T-helper 17 cell (primary cell): ENCODE data around the gene PADI1. TPM values are rescaled to one million over a fixed set of nuclear protein-coding genes. Genes with fewer than 3 reads are reported as not detected.

Experiments
- ATAC-seq: fragments of 150-1000 bp; cut with Tn5 transposase; 2 replicates; pipeline ENCODE4 v1.10.0; 2021; ENCODE audit warnings: mild to moderate bottlenecking, moderate library complexity
- DNase-seq, 3 donors: peaks; one replicate each; pipeline versions ENCODE4 v3.0.0 to v3.0.0-alpha.2; 2020 to 2021
- H3K9me3 ChIP-seq: one replicate; pipeline ENCODE4 v1.7.0; 2013; ENCODE audit warnings: low read length, mild to moderate bottlenecking; ENCODE audit not compliant: control insufficient read depth, poor library complexity, severe bottlenecking
- H3K27ac Mint-ChIP-seq: one replicate; pipeline ENCODE4 v1.8.0; 2022; ENCODE audit warnings: mild to moderate bottlenecking, moderate library complexity, mixed read lengths
- H3K27me3 Mint-ChIP-seq: one replicate; pipeline ENCODE4 v1.8.0; 2022; ENCODE audit warnings: mixed read lengths
- H3K36me3 Mint-ChIP-seq: one replicate; pipeline ENCODE4 v1.8.0; 2022; ENCODE audit warnings: low read depth, mixed read lengths
- H3K4me1 Mint-ChIP-seq: one replicate; pipeline ENCODE4 v1.8.0; 2022; ENCODE audit warnings: mild to moderate bottlenecking, mixed read lengths
- H3K4me3 Mint-ChIP-seq: one replicate; pipeline ENCODE4 v1.8.0; 2022; ENCODE audit warnings: mild to moderate bottlenecking, moderate library complexity, mixed read lengths
- total RNA-seq, 4 donors: library from RNA in 2 of 4; stranded (reverse) in 2 of 4; gene quantifications; one replicate each; pipeline ENCODE4 v1.2.3 and lab custom pipeline; 2022 to 2026

The PADI1 gene
- total RNA-seq, 2 donors from 2014 or later, result not detected

DNA sequence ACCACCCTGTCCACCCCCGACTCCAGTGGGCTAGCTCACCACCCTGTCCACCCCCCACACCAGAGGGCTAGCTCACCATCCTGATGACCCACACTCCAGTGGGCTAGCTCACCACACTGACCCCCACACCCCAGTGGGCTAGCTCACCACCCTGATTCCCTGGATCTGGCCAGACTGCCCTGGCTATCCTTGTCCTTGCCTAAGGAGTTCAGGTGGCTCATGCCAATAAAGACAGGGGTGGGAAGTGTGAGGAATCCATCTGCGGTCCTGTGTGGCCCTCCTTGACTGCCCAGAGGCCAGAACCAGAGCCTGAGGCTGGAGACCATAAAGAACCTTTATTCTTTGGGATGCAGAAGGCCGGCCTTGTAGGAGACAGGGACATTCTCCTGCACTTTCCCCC lies 3.6 kb downstream of the PADI1 start:
- H3K9me3 ChIP-seq, result no peaks in the 10 kb centered on the region
- DNase-seq (no peak), ATAC-seq (no peak)
- Mint-ChIP-seq H3K36me3 (peaks cover 4% of the 10 kb centered on the region), H3K27me3 (peaks cover 68% of the 10 kb centered on the region), H3K4me3 (no peak overlapping the region), H3K27ac (no peak overlapping the region), H3K4me1 (peaks cover 44% of the 10 kb centered on the region)

DNA sequence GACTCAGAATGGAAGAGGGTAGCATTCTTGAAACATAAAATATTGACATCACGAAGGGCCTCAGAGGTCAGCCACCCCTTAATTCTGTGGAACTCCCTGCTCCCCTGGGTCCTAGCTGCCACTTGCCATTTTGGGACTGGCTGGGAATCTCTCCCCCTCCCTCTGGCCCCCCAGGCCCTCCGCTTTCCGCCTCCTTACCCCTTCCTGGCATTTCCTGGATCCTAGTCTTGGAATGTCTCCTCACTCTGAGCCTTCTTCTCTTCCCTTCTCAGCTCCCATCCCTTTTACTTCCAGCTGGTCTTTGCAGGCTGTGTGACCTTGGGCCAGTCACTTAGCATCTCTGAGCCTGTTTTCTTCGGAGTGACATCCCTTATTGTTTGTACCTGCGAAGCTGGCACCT lies 4.5 kb downstream of the PADI1 start:
- ATAC-seq (no peak), DNase-seq (no peak)
- Mint-ChIP-seq H3K27me3 (peaks cover 68% of the 10 kb centered on the region), H3K27ac (no peak overlapping the region), H3K4me3 (no peak overlapping the region), H3K4me1 (peaks cover 40% of the 10 kb centered on the region), H3K36me3 (peaks cover 4% of the 10 kb centered on the region)
- H3K9me3 ChIP-seq, result no peaks in the 10 kb centered on the region

DNA sequence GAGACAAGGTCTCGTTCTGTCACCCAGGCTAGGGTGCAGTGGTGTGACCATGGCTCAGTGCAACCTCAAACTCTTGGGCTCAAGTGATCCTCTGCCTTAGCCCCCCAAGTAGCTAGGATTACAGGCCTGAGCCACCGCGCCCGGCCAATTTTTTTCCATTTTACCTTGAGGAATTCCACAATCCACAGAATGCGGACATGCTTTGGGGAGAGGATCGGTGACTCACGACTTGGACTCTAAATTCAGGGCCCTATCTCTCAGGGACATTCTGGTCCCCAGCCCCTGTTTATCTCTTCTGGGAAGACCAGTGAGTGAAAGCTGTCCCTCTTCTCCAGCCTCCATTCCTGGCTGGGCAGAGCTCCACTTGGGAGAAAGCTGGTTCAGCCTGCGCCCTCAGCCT lies 5.2 kb downstream of the PADI1 start:
- H3K27me3 Mint-ChIP-seq, result peaks cover 68% of the 10 kb centered on the region
- H3K9me3 ChIP-seq, result no peaks in the 10 kb centered on the region
- DNase-seq (no peak), ATAC-seq (no peak)
- peaks cover 2% of the 10 kb centered on the region for H3K36me3 Mint-ChIP-seq
- H3K27ac Mint-ChIP-seq, result no peak overlapping the region
- H3K4me3 Mint-ChIP-seq, result no peak overlapping the region
- H3K4me1 Mint-ChIP-seq, result peaks cover 36% of the 10 kb centered on the region

DNA sequence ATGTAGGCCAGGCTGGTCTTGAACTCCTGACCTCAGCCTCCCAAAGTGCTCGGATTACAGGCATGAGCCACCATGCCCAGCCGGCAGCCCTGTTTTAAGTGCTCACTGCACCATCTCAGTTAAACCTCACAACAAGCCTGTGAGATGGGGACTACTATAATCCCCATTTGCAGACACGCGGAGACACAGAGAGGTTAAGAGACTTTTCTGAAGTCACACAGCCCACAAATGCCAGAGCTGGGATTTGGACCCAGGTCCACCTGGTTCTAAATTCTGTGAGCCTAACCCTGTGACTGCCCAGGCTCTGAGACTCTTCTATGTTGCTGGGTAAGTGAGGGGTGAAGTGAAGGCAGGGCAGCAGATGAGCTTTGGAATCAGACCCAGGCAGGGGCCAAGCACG lies 6.4 kb downstream of the PADI1 start:
- no peaks in the 10 kb centered on the region for H3K9me3 ChIP-seq
- H3K4me1 Mint-ChIP-seq, result peaks cover 38% of the 10 kb centered on the region
- no peak overlapping the region for H3K27ac Mint-ChIP-seq
- ATAC-seq (no peak), DNase-seq (no peak)
- peaks cover 68% of the 10 kb centered on the region for H3K27me3 Mint-ChIP-seq
- H3K36me3 Mint-ChIP-seq, result peaks cover 9% of the 10 kb centered on the region
- H3K4me3 Mint-ChIP-seq, result peak overlapping the region; percentile 28

DNA sequence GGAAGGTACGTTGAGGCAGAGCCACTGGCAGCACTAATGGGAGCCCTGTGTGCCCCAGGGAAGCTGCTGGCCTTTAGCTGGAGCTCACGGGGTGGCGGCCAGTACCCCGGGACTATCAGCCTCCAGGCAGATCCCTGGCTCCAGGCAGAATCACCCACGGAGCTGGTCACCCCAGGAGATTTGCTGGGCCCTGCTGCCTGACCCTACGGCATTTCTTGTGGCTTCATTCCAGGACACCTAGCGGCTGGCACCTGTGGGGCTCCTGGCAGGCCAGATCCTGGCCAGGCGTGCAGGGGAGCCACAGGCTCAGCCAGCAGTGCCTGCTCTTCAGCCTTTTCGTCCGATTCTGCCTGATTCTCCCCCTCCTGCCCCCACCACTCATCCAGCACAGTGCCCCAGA lies 7.1 kb downstream of the PADI1 start:
- Mint-ChIP-seq H3K36me3 (peaks cover 9% of the 10 kb centered on the region), H3K27me3 (peaks cover 69% of the 10 kb centered on the region), H3K4me1 (peaks cover 38% of the 10 kb centered on the region), H3K4me3 (peak overlapping the region; percentile 89), H3K27ac (no peak overlapping the region)
- ATAC-seq (no peak), DNase-seq (no peak)
- no peaks in the 10 kb centered on the region for H3K9me3 ChIP-seq

DNA sequence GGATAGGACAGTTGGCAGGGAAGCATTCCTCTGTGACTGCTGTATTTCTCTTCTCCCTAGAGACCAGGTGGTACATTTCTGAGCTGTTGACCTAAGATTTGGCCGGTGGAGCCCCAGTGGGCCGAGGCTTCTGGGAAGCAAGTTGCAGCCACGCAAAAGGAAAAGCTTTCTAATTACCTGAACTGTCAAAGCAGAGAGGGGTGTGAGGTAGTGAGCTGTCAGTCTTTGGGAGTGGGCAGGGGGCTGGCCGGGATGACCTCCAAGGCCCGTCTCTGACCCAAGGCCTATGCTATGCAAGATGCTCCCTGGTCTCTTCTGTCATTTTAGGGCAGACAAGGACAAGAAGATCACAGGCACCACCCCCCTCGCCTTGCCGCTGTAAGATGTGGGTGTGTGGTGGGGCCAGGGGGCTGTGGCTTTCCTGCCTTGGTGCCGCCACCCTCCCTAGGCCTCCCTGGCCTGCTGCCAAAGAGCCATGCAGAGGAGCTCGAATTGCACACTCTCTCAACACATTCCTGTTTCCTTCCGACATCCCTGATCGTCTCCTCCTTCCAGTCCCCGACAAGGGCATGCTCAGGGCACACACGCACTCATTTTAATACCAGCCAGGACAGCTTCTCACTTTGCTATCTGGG lies 7.7 kb downstream of the PADI1 start:
- peak overlapping the region; percentile 89 for H3K4me3 Mint-ChIP-seq
- peaks cover 34% of the 10 kb centered on the region for H3K4me1 Mint-ChIP-seq
- H3K27me3 Mint-ChIP-seq, result peaks cover 64% of the 10 kb centered on the region
- H3K27ac Mint-ChIP-seq, result no peak overlapping the region
- peak; percentile 93 for ATAC-seq
- peaks cover 9% of the 10 kb centered on the region for H3K36me3 Mint-ChIP-seq
- peak; percentile 33 to 62 (median 56) for DNase-seq
- no peaks in the 10 kb centered on the region for H3K9me3 ChIP-seq

DNA sequence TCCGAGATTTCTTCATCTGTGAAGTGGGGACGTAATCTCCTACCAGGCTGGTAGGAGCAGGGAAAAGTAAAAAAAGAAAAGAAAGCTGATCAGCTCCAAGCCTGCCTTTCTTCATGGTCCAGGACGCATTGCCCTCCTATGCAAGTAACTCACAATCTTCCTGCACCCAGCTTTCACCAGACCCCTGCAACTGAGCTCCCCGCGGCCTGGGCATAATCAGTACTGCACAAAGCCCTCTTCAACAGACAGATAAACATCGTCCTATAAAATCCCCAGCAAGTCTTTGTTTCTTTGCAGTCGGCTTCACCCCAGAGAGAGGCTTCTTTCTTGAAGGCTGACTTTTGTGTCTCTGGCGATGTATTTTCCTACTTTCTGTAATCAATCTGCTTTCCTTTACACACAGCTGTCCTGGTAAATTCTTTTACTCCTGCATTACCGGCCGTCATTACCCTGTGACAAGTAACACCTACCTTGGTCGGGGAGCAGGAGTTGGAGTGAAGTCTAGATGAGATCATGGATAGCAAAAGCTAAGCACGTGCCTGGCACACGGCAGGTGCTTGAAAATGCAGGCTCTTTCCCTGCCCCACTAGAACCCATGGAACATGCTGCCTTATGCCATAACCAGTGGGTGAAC lies 8.3 kb downstream of the PADI1 start:
- Mint-ChIP-seq H3K36me3 (peaks cover 9% of the 10 kb centered on the region), H3K27ac (no peak overlapping the region), H3K27me3 (peaks cover 66% of the 10 kb centered on the region), H3K4me3 (peak overlapping the region; percentile 89), H3K4me1 (peaks cover 31% of the 10 kb centered on the region)
- ATAC-seq (no peak), DNase-seq (no peak)
- H3K9me3 ChIP-seq, result no peaks in the 10 kb centered on the region

DNA sequence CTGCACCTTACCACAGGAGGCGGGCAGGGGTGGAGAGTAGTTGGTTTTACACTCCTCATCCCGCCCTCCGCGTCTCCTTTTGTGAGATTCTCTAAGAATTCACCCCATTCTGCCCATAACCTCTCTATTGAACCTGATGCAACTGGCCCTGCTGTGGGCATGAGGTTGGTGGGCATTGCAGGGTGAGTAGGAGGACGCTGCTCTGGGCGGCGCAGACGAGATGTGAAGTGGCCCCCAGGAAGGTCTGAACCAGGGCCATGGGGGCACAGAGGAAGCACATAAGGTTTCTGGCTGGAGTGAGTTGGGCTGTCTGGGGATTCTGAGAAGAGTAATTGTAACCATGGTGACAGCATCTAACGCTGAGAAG lies 8.8 kb downstream of the PADI1 start:
- no peak for ATAC-seq
- no peak overlapping the region for H3K27ac Mint-ChIP-seq
- no peaks in the 10 kb centered on the region for H3K9me3 ChIP-seq
- DNase-seq, result no peak
- peaks cover 31% of the 10 kb centered on the region for H3K4me1 Mint-ChIP-seq
- H3K36me3 Mint-ChIP-seq, result peaks cover 9% of the 10 kb centered on the region
- peaks cover 64% of the 10 kb centered on the region for H3K27me3 Mint-ChIP-seq
- no peak overlapping the region for H3K4me3 Mint-ChIP-seq

DNA sequence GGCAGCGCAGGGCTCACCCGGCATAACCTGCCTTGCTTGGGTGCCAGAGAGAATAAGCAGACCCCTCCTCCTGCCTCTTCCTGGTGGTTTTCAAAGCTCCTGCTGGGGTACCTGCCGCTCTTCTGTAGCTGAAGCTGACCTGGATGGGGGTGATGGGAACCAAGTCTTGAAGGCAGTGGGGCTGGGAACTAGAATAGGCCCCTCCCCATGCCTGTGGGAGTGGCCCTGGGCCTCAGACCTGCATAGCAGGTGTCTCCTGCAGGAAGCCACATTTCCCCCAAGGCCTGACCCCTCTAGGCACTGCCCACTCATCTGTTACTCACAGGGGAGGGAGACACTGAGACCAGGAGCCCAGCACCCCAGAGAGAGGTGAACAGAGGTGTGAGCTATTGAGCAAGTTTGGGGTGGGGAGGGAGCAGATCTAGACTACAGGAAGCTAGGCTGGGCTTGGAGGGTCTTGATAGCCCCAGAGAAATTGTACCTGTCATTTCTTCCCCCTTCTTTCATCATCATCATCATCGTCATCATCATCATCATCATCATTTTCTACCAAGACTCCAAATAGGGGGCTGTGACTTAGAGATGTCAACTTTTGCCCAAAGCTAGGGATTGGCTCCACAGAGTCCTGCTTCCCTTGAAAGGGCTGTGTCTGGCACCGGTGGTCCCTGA lies 10.1 kb downstream of the PADI1 start:
- no peaks in the 10 kb centered on the region for H3K9me3 ChIP-seq
- ATAC-seq (no peak), DNase-seq (no peak)
- no peak overlapping the region for H3K4me3 Mint-ChIP-seq
- H3K4me1 Mint-ChIP-seq, result peaks cover 31% of the 10 kb centered on the region
- peaks cover 9% of the 10 kb centered on the region for H3K36me3 Mint-ChIP-seq
- peaks cover 59% of the 10 kb centered on the region for H3K27me3 Mint-ChIP-seq
- H3K27ac Mint-ChIP-seq, result peak overlapping the region; percentile 81

DNA sequence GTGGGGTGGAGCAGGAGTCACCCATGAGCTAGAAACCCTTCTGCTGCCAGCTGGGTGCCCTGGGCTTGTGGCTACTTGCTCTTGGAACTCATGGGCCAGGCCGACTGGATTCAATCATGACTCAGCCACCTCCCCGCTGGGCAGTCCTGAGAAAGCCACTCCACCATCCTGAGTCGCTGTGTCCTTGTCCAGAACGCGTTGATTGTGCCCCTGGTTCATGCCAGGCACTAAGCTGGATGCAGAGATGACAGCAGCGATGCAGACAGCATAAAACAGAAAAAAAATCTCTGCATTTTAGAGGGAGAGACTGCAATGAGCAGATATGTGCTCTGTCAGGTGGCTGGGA lies 10.6 kb downstream of the PADI1 start:
- DNase-seq (no peak), ATAC-seq (no peak)
- peaks cover 29% of the 10 kb centered on the region for H3K4me1 Mint-ChIP-seq
- H3K27ac Mint-ChIP-seq, result peak overlapping the region; percentile 81
- H3K27me3 Mint-ChIP-seq, result peaks cover 56% of the 10 kb centered on the region
- no peak overlapping the region for H3K4me3 Mint-ChIP-seq
- no peaks in the 10 kb centered on the region for H3K9me3 ChIP-seq
- H3K36me3 Mint-ChIP-seq, result peaks cover 9% of the 10 kb centered on the region

DNA sequence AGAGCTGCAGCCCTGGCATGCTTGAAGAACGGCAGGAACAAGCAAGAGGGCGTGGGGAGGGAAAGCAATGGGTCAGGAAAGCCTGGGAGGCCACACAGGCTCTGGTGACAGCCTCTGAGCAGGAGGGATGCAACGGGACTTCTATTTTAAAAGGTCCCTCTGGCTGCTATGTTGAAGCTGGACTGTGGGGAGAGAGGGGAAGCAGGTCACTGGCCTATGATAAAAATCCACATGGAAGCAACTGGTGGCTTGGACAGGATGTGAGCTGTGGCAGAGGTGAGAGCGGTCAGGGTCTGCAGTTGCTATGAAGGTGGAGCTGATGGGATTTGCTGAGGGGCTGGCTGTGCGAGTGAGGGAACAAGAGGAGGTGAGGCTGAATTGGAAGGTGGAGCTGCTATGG lies 11.2 kb downstream of the PADI1 start:
- H3K27ac Mint-ChIP-seq, result peak overlapping the region; percentile 81
- H3K27me3 Mint-ChIP-seq, result peaks cover 54% of the 10 kb centered on the region
- peaks cover 28% of the 10 kb centered on the region for H3K4me1 Mint-ChIP-seq
- H3K4me3 Mint-ChIP-seq, result no peak overlapping the region
- H3K9me3 ChIP-seq, result no peaks in the 10 kb centered on the region
- peaks cover 9% of the 10 kb centered on the region for H3K36me3 Mint-ChIP-seq
- ATAC-seq (no peak), DNase-seq (no peak)

DNA sequence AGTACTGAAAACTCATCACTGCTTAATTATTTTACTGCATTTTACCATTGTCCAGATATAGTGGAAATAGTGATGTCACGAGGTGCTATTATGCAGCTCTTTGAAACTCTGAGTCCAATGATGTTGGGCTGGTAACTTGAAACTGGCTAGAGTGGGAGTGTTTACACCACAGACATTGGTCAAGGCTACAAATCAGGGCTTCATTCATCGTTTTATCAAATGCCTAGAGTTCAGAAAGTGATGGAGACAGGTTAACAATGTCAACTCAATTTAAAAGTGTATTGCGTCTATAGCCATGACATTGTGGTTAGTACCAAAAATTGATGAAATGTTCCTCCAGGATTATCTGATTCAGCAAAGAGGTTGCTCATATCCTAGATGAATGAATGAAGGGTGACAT lies 12.7 kb downstream of the PADI1 start:
- ATAC-seq, result no peak
- H3K27ac Mint-ChIP-seq, result no peak overlapping the region
- H3K4me1 Mint-ChIP-seq, result peaks cover 21% of the 10 kb centered on the region
- no peak for DNase-seq
- no peaks in the 10 kb centered on the region for H3K9me3 ChIP-seq
- H3K27me3 Mint-ChIP-seq, result peaks cover 61% of the 10 kb centered on the region
- no peak overlapping the region for H3K4me3 Mint-ChIP-seq
- peaks cover 9% of the 10 kb centered on the region for H3K36me3 Mint-ChIP-seq

DNA sequence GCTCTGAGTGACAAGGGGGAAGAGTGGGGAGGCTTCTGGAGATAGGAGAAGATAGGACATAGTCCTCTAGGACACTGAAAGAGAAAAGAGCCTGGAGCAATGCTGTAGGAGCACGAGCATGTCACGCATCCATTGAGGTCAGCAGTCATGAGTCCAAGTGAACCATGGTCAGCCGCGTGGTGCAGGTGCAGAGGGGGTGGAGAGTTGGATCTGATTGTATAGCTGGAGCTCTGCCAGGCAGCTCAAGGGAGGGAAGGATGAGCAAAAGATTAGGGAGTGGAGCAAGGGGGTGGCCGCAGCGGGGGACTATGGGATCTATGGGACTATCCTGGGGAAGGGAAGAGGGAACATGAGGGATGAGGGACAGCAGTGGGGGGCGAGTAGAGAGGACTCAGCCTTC lies 14.0 kb downstream of the PADI1 start:
- ATAC-seq (no peak), DNase-seq (no peak)
- H3K9me3 ChIP-seq, result no peaks in the 10 kb centered on the region
- no peak overlapping the region for H3K4me3 Mint-ChIP-seq
- peaks cover 9% of the 10 kb centered on the region for H3K4me1 Mint-ChIP-seq
- peaks cover 50% of the 10 kb centered on the region for H3K27me3 Mint-ChIP-seq
- peaks cover 7% of the 10 kb centered on the region for H3K36me3 Mint-ChIP-seq
- H3K27ac Mint-ChIP-seq, result no peak overlapping the region

DNA sequence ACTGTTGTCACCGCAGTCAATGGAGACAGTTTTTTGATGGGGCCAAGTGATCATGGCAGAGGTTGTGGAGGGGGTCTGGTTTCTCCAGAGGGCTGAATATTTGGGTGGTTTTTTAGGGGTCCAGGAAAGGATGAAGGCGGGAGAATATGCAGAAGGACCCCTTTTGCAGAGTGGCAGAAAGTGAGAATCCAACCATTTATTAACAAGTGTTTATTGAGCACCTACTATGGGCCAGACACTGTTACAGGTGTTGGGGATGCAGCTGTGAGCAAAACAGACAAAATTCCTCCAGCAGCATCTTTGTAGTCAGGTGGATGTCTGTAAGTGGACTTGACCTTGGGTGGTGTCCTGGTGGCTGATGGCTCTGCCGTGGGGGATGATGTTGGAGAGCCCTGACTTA lies 15.4 kb downstream of the PADI1 start:
- Mint-ChIP-seq H3K27me3 (peaks cover 36% of the 10 kb centered on the region), H3K4me1 (peaks cover 8% of the 10 kb centered on the region), H3K36me3 (peaks cover 7% of the 10 kb centered on the region), H3K4me3 (no peak overlapping the region), H3K27ac (no peak overlapping the region)
- no peak for ATAC-seq
- DNase-seq, result no peak
- no peaks in the 10 kb centered on the region for H3K9me3 ChIP-seq
